ENCODE measurements around the gene KAZN. TPM values are rescaled to one million over a fixed set of nuclear protein-coding genes. Genes with fewer than 3 reads are reported as not detected.

KAZN gene
- polyA plus RNA-seq, 1 donor from 2014 or later = 20.6 TPM

GRCh38 chr1:15094719-15095495, 496.4 kb downstream of the KAZN start:
- no peak for TF ChIP-seq MXI1 (conservative IDR thresholded peaks at IDR 0.05; ENCODE audit: poor library complexity, severe bottlenecking)
- no peak for TF ChIP-seq TAF1 (IDR thresholded peaks at IDR 0.05; ENCODE audit: low read depth)
- no peak for TF ChIP-seq POLR2AphosphoS5 (IDR thresholded peaks at IDR 0.05)
- no peak for TF ChIP-seq SMC3 (conservative IDR thresholded peaks at IDR 0.05; ENCODE audit: poor library complexity)
- no peak for TF ChIP-seq EP300 (conservative IDR thresholded peaks at IDR 0.05; ENCODE audit: poor library complexity, severe bottlenecking)
- TF ChIP-seq, protein P1, sequence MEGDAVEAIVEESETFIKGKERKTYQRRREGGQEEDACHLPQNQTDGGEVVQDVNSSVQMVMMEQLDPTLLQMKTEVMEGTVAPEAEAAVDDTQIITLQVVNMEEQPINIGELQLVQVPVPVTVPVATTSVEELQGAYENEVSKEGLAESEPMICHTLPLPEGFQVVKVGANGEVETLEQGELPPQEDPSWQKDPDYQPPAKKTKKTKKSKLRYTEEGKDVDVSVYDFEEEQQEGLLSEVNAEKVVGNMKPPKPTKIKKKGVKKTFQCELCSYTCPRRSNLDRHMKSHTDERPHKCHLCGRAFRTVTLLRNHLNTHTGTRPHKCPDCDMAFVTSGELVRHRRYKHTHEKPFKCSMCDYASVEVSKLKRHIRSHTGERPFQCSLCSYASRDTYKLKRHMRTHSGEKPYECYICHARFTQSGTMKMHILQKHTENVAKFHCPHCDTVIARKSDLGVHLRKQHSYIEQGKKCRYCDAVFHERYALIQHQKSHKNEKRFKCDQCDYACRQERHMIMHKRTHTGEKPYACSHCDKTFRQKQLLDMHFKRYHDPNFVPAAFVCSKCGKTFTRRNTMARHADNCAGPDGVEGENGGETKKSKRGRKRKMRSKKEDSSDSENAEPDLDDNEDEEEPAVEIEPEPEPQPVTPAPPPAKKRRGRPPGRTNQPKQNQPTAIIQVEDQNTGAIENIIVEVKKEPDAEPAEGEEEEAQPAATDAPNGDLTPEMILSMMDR (IDR thresholded peaks at IDR 0.05; ENCODE audit: poor library complexity, severe bottlenecking) = no peak
- TF ChIP-seq REST (IDR thresholded peaks at IDR 0.05; ENCODE audit: borderline replicate concordance) = no peak
- TF ChIP-seq RAD21 (conservative IDR thresholded peaks at IDR 0.05) = no peak
- no peak for TF ChIP-seq EZH2 (IDR thresholded peaks at IDR 0.05; ENCODE audit: borderline replicate concordance, insufficient read depth, low read length, poor library complexity, severe bottlenecking)
- Histone ChIP-seq H3F3A (ENCODE audit: insufficient read depth, low read length, poor library complexity, severe bottlenecking) (no peaks in the 10 kb centered on the region), H2AFZ (ENCODE audit: low read depth, low read length) (no peak overlapping the region)

DNA sequence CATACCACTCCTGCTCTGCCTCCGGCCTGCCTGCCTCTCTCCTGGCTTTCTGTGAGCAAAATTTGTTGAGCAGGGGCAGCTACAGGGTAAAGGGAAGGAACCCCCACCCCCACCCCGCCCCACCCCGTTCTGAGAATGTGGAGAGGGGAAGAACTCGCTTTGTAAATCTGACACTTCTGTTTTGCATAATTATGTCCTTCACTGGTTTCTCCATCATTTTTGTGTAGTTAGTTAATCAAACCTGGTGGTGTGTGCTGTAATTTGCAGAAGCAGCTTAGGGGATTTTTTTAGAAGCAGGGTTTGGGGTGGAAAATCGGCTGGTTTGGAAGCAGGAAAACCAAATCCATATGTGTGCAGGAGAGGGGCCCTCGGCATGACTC, 497.0 kb downstream of the KAZN start:
- no peaks in the 10 kb centered on the region for H4K20me1 ChIP-seq (ENCODE audit: insufficient read depth)
- H3K27ac ChIP-seq (ENCODE audit: low read length) = no peak overlapping the region
- H3K9me3 ChIP-seq (ENCODE audit: low read length) = no peaks in the 10 kb centered on the region
- H3K4me3 ChIP-seq (ENCODE audit: low read length) = no peak overlapping the region
- no peaks in the 10 kb centered on the region for H3K9me2 ChIP-seq (ENCODE audit: insufficient read depth, low read length)
- H3K27me3 ChIP-seq (ENCODE audit: insufficient read depth, low read depth, low read length) = no peaks in the 10 kb centered on the region
- H3K4me2 ChIP-seq (ENCODE audit: low read length) = no peak overlapping the region
- no peak overlapping the region for H3K9ac ChIP-seq (ENCODE audit: low read length)
- H3K36me3 ChIP-seq (ENCODE audit: insufficient read depth, low read length) = no peaks in the 10 kb centered on the region
- H2AFZ ChIP-seq (ENCODE audit: low read depth, low read length) = no peak overlapping the region
- H3F3A ChIP-seq (ENCODE audit: insufficient read depth, low read length, poor library complexity, severe bottlenecking) = no peaks in the 10 kb centered on the region
- TF ChIP-seq REST (IDR thresholded peaks at IDR 0.05; ENCODE audit: borderline replicate concordance) = no peak
- no peaks in the 10 kb centered on the region for H3K79me2 ChIP-seq (replicated peaks; ENCODE audit: insufficient read depth, low read length)

More at GRCh38 chr1:15094719-15095495, 496.4 kb downstream of the KAZN start:
- no peaks in the 10 kb centered on the region for H3K9me3 ChIP-seq (ENCODE audit: low read length)
- no peaks in the 10 kb centered on the region for H3K36me3 ChIP-seq (ENCODE audit: insufficient read depth, low read length)
- no peak overlapping the region for H3K4me3 ChIP-seq (ENCODE audit: low read length)
- H3K79me2 ChIP-seq (replicated peaks; ENCODE audit: insufficient read depth, low read length) = no peaks in the 10 kb centered on the region
- H4K20me1 ChIP-seq (ENCODE audit: insufficient read depth) = no peaks in the 10 kb centered on the region
- H3K27me3 ChIP-seq (ENCODE audit: insufficient read depth, low read depth, low read length) = no peaks in the 10 kb centered on the region
- no peak overlapping the region for H3K9ac ChIP-seq (ENCODE audit: low read length)
- no peaks in the 10 kb centered on the region for H3K9me2 ChIP-seq (ENCODE audit: insufficient read depth, low read length)
- H3K27ac ChIP-seq (ENCODE audit: low read length) = no peak overlapping the region
- H3K4me2 ChIP-seq (ENCODE audit: low read length) = no peak overlapping the region
